DND-41 (cell line): Measurements from ENCODE around the gene PTPRN2.

Experiments used
- ATAC-seq: fragments of 200-7000 bp; cut with Tn5 transposase; 3 replicates; pipeline ENCODE4 v1.9.1; 2021; ENCODE audit warnings: low read depth; ENCODE audit not compliant: insufficient read depth
- DNase-seq: peaks from one replicate; pipeline ENCODE4 v3.0.0-alpha.2; 2020
- H2AFZ ChIP-seq: 2 replicates; pipeline ENCODE4 v1.6.0; 2012; ENCODE audit warnings: low read depth, low read length
- H3K27ac ChIP-seq: 2 replicates; pipeline ENCODE4 v1.5.1; 2012; ENCODE audit warnings: low read length, inconsistent platforms
- H3K27me3 ChIP-seq: fragments of 200-600 bp; sonication (generic); 2 replicates; pipeline ENCODE4 v1.6.0; 2012; ENCODE audit warnings: low read length, mild to moderate bottlenecking, inconsistent platforms; ENCODE audit not compliant: insufficient read depth, poor library complexity
- H3K36me3 ChIP-seq: 2 replicates; pipeline ENCODE4 v1.5.1; 2012; ENCODE audit warnings: low read length, inconsistent platforms; ENCODE audit not compliant: insufficient read depth
- H3K4me1 ChIP-seq: 2 replicates; pipeline ENCODE4 v1.5.1; 2012; ENCODE audit warnings: mild to moderate bottlenecking, low read length; ENCODE audit not compliant: insufficient read depth
- H3K4me2 ChIP-seq: 2 replicates; pipeline ENCODE4 v1.6.0; 2012; ENCODE audit warnings: mild to moderate bottlenecking, moderate library complexity, low read length, inconsistent platforms; ENCODE audit not compliant: insufficient read depth
- H3K4me3 ChIP-seq, 2 experiments: fragments of 200-600 bp in 1 of 2; shearing (Covaris generic) in 1 of 2; 2 replicates each; pipeline ENCODE4 v1.5.1; 2012 to 2016; ENCODE audit warnings: inconsistent platforms in 2 of 2, low read length in 2 of 2, mild to moderate bottlenecking in 2 of 2, low read depth in 1 of 2, moderate library complexity in 1 of 2
- H3K79me2 ChIP-seq: 2 replicates; pipeline ENCODE4 v1.6.0; 2012; ENCODE audit warnings: low read length, inconsistent platforms; ENCODE audit not compliant: insufficient read depth
- H3K9ac ChIP-seq: 2 replicates; pipeline ENCODE4 v1.6.0; 2012; ENCODE audit warnings: low read depth, mild to moderate bottlenecking, inconsistent platforms, low read length, moderate library complexity
- H3K9me3 ChIP-seq: 2 replicates; pipeline ENCODE4 v1.5.1; 2012; ENCODE audit warnings: low read length, moderate library complexity, mild to moderate bottlenecking, inconsistent platforms; ENCODE audit not compliant: insufficient read depth, severe bottlenecking
- H4K20me1 ChIP-seq: 2 replicates; pipeline ENCODE4 v1.6.0; 2012; ENCODE audit warnings: low read length; ENCODE audit not compliant: insufficient read depth
- EZH2 ChIP-seq: IDR thresholded peaks from 3 replicates; pipeline ENCODE4 v1.6.1; 2012; ENCODE audit warnings: borderline replicate concordance, low read depth, mild to moderate bottlenecking, moderate library complexity, low read length, inconsistent platforms; ENCODE audit not compliant: severe bottlenecking
- TF ChIP-seq, protein P1 (sequence below): IDR thresholded peaks from 2 replicates; pipeline ENCODE4 v1.5.1; 2012; ENCODE audit warnings: borderline replicate concordance, low read length, moderate library complexity, mild to moderate bottlenecking; ENCODE audit not compliant: poor library complexity, severe bottlenecking; ENCODE audit errors: extremely low read depth

Gene PTPRN2

DNA sequence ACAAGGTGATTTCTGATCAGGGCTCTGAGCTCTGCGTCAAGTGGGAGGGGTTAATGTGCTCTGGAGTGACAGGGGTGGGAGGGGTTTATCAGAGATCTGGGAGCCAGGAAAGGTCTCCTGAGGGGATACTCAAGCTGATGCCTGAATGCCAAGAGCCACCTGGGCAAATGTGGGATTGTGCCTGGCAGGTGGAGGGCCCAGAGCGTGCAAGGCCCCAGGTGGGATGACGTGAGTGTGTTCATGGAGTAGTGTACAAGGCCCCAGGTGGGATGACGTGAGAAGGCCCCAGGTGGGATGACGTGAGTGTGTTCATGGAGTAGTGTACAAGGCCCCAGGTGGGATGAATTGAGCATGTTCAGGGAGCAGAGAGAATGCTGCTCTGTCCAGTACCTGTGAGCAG, 610.3 kb downstream of the PTPRN2 start:
- Histone ChIP-seq H3K27me3 (no peaks in the 10 kb centered on the region), H3K4me2 (no peak overlapping the region), H3K36me3 (no peaks in the 10 kb centered on the region), H3K79me2 (no peaks in the 10 kb centered on the region), H3K9me3 (peaks cover 18% of the 10 kb centered on the region), H3K4me3 (no peak overlapping the region), H2AFZ (no peak overlapping the region), H3K4me1 (no peaks in the 10 kb centered on the region), H3K9ac (no peak overlapping the region), H3K27ac (no peak overlapping the region), H4K20me1 (no peaks in the 10 kb centered on the region)
- DNase-seq (no peak), ATAC-seq (no peak)
- TF ChIP-seq, protein P1, sequence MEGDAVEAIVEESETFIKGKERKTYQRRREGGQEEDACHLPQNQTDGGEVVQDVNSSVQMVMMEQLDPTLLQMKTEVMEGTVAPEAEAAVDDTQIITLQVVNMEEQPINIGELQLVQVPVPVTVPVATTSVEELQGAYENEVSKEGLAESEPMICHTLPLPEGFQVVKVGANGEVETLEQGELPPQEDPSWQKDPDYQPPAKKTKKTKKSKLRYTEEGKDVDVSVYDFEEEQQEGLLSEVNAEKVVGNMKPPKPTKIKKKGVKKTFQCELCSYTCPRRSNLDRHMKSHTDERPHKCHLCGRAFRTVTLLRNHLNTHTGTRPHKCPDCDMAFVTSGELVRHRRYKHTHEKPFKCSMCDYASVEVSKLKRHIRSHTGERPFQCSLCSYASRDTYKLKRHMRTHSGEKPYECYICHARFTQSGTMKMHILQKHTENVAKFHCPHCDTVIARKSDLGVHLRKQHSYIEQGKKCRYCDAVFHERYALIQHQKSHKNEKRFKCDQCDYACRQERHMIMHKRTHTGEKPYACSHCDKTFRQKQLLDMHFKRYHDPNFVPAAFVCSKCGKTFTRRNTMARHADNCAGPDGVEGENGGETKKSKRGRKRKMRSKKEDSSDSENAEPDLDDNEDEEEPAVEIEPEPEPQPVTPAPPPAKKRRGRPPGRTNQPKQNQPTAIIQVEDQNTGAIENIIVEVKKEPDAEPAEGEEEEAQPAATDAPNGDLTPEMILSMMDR: no peak
- TF ChIP-seq EZH2: no peak

DNA sequence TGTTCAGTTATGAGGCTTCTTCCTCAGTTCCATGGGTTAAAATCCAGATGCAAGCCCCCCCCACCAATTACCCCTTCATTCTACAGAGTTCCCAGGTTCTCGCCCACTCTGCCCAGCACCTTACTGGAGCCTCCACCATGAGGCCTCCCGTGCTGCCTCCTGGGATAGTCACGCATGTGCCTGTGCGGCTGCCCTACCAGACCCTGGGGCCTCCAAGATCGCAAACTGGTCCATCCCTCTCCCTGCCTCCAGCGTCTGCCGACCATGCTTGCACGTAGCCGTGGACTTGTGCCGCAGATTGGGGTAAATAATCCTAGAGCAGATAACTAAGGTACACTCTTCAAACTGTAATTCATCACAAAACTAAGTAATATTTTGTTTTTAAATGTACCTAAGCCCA, 611.2 kb downstream of the PTPRN2 start:
- TF ChIP-seq, protein P1: no peak
- no peak for TF ChIP-seq EZH2

DNA sequence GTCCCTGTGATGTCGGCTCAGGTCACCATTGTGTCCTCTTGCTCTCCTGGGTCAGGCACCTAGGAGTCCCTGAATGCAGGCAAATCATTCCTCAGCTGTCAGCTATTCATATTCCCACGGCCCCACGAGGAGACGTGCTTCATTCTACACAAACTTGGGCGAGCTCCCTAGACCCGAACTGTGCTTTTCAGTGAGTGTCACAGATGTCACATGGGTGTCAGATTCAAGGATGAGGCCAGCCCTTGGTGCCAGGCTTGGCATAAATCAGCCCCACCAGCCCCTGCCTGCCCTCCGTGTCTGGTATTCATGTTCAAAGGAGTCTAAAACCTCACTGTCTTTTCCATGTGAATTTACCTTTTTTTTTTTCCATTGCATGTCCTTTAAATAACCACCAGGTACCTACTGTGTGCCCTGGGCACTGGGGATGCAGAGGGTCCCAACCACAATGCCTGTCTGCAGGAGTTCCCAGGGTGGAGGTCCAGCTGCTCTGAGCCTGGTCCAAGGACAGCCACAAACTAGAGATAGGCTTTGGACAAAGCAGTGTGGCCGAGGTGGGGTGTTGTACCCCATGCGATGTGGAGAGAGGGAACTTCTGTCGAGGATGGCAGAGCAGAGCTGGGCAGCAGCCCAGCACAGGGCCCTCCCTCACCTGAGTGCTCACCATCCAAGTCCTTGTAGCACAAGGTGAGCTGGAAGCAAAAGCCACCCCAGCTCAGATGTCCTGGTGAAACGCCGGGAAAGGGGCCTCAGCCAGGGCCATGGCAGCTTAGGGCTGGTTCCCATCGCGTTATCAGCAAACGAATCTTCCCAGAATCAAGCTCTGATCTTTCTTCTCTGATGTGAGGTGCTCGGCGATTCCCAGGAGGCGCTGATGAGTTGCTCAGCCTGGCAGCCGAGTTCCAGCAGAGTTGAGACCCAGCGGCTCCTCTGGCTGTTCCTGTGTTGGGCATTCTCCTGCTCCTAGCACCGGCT, 611.9 kb downstream of the PTPRN2 start:
- Histone ChIP-seq H3K4me1 (no peaks in the 10 kb centered on the region), H3K4me3 (no peak overlapping the region), H3K79me2 (no peaks in the 10 kb centered on the region), H3K27ac (no peak overlapping the region), H3K9me3 (peaks cover 21% of the 10 kb centered on the region), H3K27me3 (no peaks in the 10 kb centered on the region), H3K36me3 (no peaks in the 10 kb centered on the region), H3K9ac (no peak overlapping the region), H2AFZ (no peak overlapping the region), H3K4me2 (no peak overlapping the region), H4K20me1 (no peaks in the 10 kb centered on the region)
- no peak for TF ChIP-seq EZH2
- TF ChIP-seq, protein P1: no peak
- DNase-seq (no peak), ATAC-seq (no peak)

More for the DNA sequence above, 611.2 kb downstream of the PTPRN2 start:
- H3K36me3 ChIP-seq: no peaks in the 10 kb centered on the region
- no peaks in the 10 kb centered on the region for H4K20me1 ChIP-seq
- H3K4me1 ChIP-seq: no peaks in the 10 kb centered on the region
- peaks cover 18% of the 10 kb centered on the region for H3K9me3 ChIP-seq
- no peaks in the 10 kb centered on the region for H3K27me3 ChIP-seq
- no peak overlapping the region for H3K9ac ChIP-seq
- H3K79me2 ChIP-seq: no peaks in the 10 kb centered on the region
- H3K4me2 ChIP-seq: no peak overlapping the region
- no peak overlapping the region for H3K4me3 ChIP-seq
- H2AFZ ChIP-seq: no peak overlapping the region
- no peak for ATAC-seq
- no peak overlapping the region for H3K27ac ChIP-seq
- no peak for DNase-seq
